DND-41 (cell line): ENCODE data around the gene CES3.

ENCODE experiments used
- CTCF ChIP-seq: IDR thresholded peaks from 2 replicates; pipeline ENCODE4 v1.5.1; 2012; ENCODE audit warnings: borderline replicate concordance, low read length, moderate library complexity, mild to moderate bottlenecking; ENCODE audit not compliant: poor library complexity, severe bottlenecking; ENCODE audit errors: extremely low read depth
- EZH2 ChIP-seq: IDR thresholded peaks from 3 replicates; pipeline ENCODE4 v1.6.1; 2012; ENCODE audit warnings: borderline replicate concordance, low read depth, mild to moderate bottlenecking, moderate library complexity, low read length, inconsistent platforms; ENCODE audit not compliant: severe bottlenecking

- no peak for TF ChIP-seq CTCF
- TF ChIP-seq EZH2: no peak
These were observed 14.5 kb upstream of the CES3 start for GRCh38 chr16:66946541-66946940.
